HL-60/S4 treated with phorbol 12-myristate 13-acetate at 8.2 ng/mL for 4 days and 3 days (cell line): Measurements from ENCODE around the gene TRMT61A.

Source experiments
- in situ Hi-C: fragments of 300-500 bp; cut with MboI; formaldehyde crosslinking; loops from 2 replicates; pipeline ENCODE4 v1.15.0; 2022; ENCODE audit warnings: low sequenced_read_pairs

Gene TRMT61A

GRCh38 chr14:103528587-103529382 is at the start of gene TRMT61A:
TSS of gene TRMT61A (plus strand) at chr14:103529196. CDS start at chr14:103529979, 783 bp downstream.
- in situ Hi-C loops, result no loop called here

DNA sequence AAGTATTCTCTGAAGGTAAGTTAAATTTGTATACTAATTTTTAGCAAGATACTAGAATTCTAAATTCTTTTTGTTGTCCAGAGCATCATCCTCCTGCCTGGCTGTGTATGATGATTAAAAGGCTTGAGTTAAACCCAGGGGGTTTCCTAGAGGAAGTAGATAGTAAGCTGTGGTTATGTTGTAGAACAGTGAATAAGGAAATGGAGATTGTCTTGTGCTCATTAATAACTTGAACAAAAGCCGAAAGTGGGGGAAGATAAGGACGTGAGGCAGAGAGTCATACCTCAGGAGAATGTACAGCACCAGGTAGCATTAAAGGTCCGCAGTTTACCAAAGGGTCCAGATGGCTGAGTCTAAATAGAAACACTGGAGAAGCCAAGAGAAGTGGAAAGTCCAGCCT is 48.4 kb upstream of the TRMT61A start:
- in situ Hi-C loops, result no loop called here

- in situ Hi-C loops, result no loop called here
Observed at GRCh38 chr14:103483600-103483999, 45.4 kb upstream of the TRMT61A start.

DNA sequence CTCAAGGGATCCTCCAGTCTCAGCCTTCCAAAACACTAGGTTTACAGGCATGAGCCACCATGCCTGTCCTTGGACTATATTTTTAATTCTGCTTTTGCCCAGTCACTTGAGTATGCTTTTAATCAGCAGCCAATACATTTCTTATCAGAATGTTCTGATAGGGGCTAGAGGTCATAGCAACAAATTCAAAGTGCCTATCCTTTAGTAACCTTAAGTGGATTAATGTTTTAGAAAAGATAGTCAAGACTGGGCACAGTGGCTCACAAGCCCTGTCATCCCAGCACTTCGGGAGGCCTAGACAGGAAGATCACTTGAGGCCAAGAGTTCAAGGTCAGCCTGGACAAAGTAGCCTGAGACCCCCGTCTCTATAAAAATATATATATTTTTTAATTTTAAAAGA is 43.5 kb upstream of the TRMT61A start:
- in situ Hi-C loops, result no loop called here

DNA sequence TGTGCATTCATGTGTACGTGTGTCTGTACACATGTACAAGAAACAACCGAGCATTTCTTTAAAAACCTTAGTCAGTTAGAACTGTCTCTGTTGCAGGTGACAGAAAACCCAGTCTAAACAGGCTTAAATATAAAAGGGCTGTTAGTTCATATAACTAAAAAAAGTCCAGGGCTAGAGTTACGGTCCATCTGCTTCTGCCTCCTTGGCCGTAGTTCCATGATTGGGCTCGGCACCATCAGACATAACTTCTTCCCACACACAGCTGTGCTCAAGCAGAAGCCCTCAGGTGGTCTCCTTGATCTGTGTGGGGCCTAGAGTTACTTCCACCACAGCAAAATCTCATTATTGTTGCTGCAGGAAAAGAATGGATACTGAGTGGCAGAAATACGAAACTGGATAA is 40.9 kb upstream of the TRMT61A start:
- in situ Hi-C loops, result no loop called here

- in situ Hi-C loops, result no loop called here
Observed at GRCh38 chr14:103488960-103489359, 40.0 kb upstream of the TRMT61A start.

DNA sequence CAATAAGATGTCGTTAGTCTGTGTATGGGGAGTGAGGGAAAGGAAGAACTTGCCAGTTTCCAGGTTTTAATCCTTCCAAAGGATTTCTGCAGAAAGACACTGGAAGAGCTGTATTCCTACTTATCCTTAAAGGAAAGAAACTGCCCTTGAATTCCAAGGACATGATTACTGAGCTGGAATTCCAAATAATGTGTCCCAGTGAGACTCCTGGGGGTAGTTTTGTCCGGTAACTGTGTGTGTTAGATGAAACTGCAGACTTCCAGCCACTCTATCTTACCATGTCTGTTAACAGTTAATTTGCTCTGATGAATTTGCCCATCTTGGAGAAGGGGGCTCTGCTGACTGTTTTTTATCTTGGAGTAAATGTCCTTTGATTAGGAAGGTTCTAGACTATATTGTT is 39.4 kb upstream of the TRMT61A start:
- in situ Hi-C loops, result no loop called here

DNA sequence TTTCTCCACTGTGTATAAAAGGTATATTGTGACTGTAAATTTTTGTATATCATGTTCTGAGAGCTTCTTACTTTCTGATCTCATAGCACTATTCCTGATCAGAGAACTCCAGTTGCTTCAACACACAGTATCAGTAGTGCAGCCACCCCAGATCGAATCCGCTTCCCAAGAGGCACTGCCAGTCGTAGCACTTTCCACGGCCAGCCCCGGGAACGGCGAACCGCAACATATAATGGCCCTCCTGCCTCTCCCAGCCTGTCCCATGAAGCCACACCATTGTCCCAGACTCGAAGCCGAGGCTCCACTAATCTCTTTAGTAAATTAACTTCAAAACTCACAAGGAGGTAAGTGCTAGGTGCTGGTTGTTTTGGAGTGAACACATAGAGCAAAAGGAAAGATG is 37.3 kb upstream of the TRMT61A start:
- in situ Hi-C loops, result no loop called here

DNA sequence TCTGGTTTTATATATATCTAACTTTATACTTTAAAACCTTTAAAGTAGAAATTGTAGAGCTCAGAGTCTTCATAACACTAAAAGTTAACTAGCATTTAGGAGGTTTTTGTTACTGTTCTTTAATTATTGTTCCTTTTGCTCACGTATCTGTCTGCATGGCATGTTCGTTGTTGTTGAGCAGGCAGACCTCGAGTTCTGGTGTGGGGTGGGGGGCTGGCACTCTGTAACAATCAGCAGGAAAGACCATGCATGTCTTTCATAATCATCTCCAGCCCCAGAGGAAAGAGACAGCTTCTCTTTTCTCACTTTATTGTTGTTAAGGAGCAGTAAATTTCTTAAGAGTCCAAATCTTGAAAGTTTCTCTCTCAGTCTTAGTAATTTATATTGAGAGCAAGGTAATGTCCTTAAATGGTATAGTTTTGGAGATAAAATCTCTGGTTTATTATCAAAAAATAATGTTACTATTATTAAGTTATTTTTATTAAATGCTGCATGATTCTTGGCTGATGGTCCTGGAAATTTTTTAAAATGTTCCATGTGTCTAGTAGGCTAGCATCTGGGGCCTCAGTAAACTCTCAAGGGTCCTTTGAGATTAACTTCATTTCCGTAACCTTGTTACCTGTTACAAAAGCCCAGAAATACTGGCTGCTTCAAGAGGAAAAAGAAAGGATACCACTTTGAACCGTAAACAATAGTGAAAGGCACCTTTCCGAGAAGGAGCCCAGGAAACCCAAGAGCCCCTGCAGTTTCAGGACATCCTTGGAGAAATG is 36.7 kb upstream of the TRMT61A start:
- in situ Hi-C loops, result no loop called here

DNA sequence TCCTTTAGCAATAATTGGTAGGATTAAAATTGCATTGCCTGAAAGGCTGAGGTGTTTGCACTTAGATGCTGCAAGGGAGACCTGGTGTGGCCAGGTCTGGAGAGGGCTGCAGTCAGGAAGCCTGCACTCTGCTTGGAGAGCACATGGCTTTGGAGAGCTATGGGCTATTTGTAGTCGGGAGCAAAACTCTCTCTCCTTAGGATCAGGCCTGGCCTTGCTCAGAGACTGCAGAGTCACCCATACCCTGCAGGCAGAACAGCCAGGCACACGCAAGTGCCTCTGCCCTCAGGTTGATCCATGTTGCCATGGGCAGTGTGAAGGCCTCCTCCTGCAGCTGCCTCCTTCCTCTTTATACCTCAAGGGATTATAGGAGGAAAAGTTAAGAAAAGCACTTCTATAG is 33.1 kb upstream of the TRMT61A start:
- in situ Hi-C loops, result no loop called here

DNA sequence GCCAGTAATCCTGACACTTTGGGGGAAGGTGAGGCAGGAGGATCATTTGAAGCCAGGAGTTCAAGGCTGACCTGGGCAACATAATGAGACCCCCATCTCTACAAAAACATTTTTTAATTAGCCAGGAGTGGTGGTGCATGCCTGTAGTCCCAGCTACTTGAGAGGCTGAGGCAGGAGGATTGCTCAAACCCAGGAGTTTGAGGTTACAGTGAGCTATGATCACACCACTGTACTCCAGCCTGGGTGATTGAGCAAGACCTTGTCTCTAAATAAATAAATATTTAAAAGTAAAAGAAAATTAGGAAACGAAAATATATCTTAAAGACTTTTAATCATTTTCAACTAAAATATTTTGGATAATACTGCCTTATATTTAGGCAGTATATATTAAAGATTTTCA is 32.2 kb upstream of the TRMT61A start:
- in situ Hi-C loops, result no loop called here

DNA sequence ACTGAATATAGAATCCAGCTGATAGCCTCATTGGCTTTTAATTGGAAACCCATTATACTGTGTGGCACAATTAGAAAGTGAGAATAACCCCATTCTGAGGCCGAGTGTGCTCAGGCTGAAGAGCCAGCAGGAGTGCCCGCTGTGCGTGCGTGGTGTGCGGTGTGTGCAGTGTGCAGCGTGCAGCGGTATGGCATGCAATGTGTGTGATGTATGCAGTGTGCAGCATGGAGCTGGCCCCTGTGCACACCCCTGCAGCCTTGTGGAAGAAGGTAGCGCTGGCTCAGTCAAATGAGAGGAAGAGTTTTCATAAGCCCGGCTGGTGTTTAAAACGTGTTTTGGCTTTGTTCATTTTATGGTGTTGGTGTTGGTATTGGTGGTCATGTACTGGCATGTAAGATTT is 29.3 kb upstream of the TRMT61A start:
- in situ Hi-C loops, result no loop called here

- in situ Hi-C loops, result no loop called here
Observed at GRCh38 chr14:103500148-103500990, 28.6 kb upstream of the TRMT61A start.

- in situ Hi-C loops, result no loop called here
Observed at GRCh38 chr14:103501041-103501870, 27.7 kb upstream of the TRMT61A start.

- in situ Hi-C loops, result no loop called here
Observed at GRCh38 chr14:103501921-103502669, 26.9 kb upstream of the TRMT61A start.

DNA sequence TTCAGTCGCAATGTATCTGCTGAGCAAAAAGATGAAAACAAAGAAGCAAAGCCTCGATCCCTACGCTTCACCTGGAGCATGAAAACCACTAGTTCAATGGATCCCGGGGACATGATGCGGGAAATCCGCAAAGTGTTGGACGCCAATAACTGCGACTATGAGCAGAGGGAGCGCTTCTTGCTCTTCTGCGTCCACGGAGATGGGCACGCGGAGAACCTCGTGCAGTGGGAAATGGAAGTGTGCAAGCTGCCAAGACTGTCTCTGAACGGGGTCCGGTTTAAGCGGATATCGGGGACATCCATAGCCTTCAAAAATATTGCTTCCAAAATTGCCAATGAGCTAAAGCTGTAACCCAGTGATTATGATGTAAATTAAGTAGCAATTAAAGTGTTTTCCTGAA is 26.1 kb upstream of the TRMT61A start:
- in situ Hi-C loops, result no loop called here

DNA sequence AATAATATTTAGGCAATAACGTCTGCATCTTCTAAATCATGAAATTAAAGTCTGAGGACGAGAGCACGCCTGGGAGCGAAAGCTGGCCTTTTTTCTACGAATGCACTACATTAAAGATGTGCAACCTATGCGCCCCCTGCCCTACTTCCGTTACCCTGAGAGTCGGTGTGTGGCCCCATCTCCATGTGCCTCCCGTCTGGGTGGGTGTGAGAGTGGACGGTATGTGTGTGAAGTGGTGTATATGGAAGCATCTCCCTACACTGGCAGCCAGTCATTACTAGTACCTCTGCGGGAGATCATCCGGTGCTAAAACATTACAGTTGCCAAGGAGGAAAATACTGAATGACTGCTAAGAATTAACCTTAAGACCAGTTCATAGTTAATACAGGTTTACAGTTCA is 25.7 kb upstream of the TRMT61A start:
- in situ Hi-C loops, result no loop called here

DNA sequence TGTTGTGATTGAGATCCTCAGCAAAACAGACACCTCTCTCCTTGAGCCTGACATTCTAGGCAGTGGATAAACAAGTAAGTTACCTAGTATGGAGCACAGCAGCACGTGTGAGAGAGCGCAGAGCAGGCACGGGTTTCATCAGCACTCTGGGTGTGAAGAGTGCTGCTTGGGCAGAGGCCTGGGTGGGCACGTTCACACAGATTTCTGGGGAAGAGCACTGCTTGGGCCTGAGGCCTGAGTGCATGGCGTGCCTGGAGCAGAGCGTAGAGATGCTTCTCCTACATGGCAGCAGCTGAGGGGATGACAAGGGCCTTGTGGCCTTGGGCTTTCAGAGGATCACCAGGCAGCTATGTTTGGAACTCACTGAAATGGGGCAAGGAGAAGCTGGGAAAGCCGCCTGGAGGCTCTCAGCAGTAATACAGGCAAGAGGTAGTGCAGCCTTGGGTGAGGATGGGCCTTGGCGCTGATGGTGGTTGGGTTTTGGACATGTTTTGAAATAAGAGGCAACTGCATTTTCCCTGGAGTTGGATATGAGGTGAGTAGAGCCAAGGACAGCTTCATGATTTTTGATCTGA is 23.9 kb upstream of the TRMT61A start:
- in situ Hi-C loops, result no loop called here

GRCh38 chr14:103507751-103508150 is 21.2 kb upstream of the TRMT61A start:
- in situ Hi-C loops, result no loop called here
